GM12878 (cell line): ENCODE measurements around the gene DIDO1. TPM values are rescaled to one million over a fixed set of nuclear protein-coding genes. Genes with fewer than 3 reads are reported as not detected.

Source experiments
- ATAC-seq: fragments of 200-7000 bp; cut with Tn5 transposase; 3 replicates; pipeline ENCODE4 v1.9.1; 2020; ENCODE audit warnings: mild to moderate bottlenecking, moderate library complexity
- BruUV-seq: library from RNA; stranded (reverse); fragments of 400-500 nt; replicated peaks from 2 replicates; lab custom pipeline; 2021; lab: Mats Ljungman, UMichigan
- CTCF ChIA-PET: fragments of 300-600 bp; sonication (Branson Sonifier 250); formaldehyde crosslinking; extraction: SDS; loops from one replicate; lab custom pipeline; 2021; ENCODE audit warnings: inconsistent platforms; lab: Yijun Ruan, JAX
- POLR2A ChIA-PET: fragments of 350-600 bp; formaldehyde crosslinking; extraction: SDS; loops from one replicate; lab custom pipeline; 2021; ENCODE audit warnings: inconsistent platforms; lab: Charles Lee
- RAD21 ChIA-PET: fragments of 300-600 bp; sonication (Branson Sonifier 250); formaldehyde crosslinking; loops from one replicate; lab custom pipeline; 2023; ENCODE audit warnings: antibody characterized with exemption; ENCODE audit not compliant: unreplicated experiment; lab: Charles Lee
- SMC1A ChIA-PET: fragments of 300-600 bp; sonication (Branson Sonifier 250); formaldehyde crosslinking; loops from one replicate; lab custom pipeline; 2023; ENCODE audit not compliant: unreplicated experiment, uncharacterized antibody; lab: Charles Lee
- DNase-seq: peaks from one replicate; pipeline ENCODE4 v3.0.0-alpha.2; 2011; ENCODE audit warnings: low read depth, low spot score
- FAIRE-seq: peaks from 3 replicates; lab custom pipeline; 2011; peaks lifted over from hg19 to GRCh38; lab: Jason Lieb, UNC
- H2AFZ ChIP-seq: 2 replicates; pipeline ENCODE4 v1.6.0; 2011; ENCODE audit warnings: low read depth, low read length, control low read depth; ENCODE audit not compliant: control insufficient read depth
- H3K27ac ChIP-seq: 2 replicates; pipeline ENCODE4 v1.5.1; 2011; ENCODE audit warnings: control low read depth; ENCODE audit not compliant: control insufficient read depth, insufficient read depth
- H3K27me3 ChIP-seq, 2 experiments: replicated peaks in 1 of 2; 2 replicates each; pipeline versions ENCODE4 v1.6.0 to v1.6.1; 2011; ENCODE audit warnings: low read length in 1 of 2; ENCODE audit not compliant: control insufficient read depth in 2 of 2, insufficient read depth in 2 of 2
- H3K36me3 ChIP-seq, 2 experiments: 2 replicates each; pipeline ENCODE4 v1.5.1; 2011; ENCODE audit warnings: low read length in 1 of 2; ENCODE audit not compliant: control insufficient read depth in 2 of 2, insufficient read depth in 2 of 2
- H3K4me1 ChIP-seq: 2 replicates; pipeline ENCODE4 v1.6.1; 2011; ENCODE audit warnings: mild to moderate bottlenecking, low read length, moderate library complexity, mixed read lengths; ENCODE audit not compliant: control insufficient read depth, insufficient read depth
- H3K4me2 ChIP-seq: 2 replicates; pipeline ENCODE4 v1.6.0; 2011; ENCODE audit warnings: control low read depth; ENCODE audit not compliant: control insufficient read depth, insufficient read depth
- H3K4me3 ChIP-seq: fragments of 200-600 bp; sonication (generic); 2 replicates; pipeline ENCODE4 v1.5.1; 2016
- H3K79me2 ChIP-seq: 2 replicates; pipeline ENCODE4 v1.6.0; 2011; ENCODE audit warnings: low read length; ENCODE audit not compliant: control insufficient read depth, insufficient read depth
- H3K9ac ChIP-seq: 2 replicates; pipeline ENCODE4 v1.8.0; 2011; ENCODE audit warnings: low read length, control low read depth, mixed read lengths; ENCODE audit not compliant: control insufficient read depth, insufficient read depth
- H3K9me3 ChIP-seq: replicated peaks from 3 replicates; pipeline ENCODE4 v1.5.1; 2011; ENCODE audit warnings: mild to moderate bottlenecking, low read length; ENCODE audit not compliant: control insufficient read depth, insufficient read depth
- H4K20me1 ChIP-seq: 2 replicates; pipeline ENCODE4 v1.6.0; 2011; ENCODE audit not compliant: control insufficient read depth, insufficient read depth
- BHLHE40 ChIP-seq, 2 experiments: fragments of 450-650 bp in 1 of 2; IDR thresholded peaks; 2 replicates each; pipeline ENCODE4 v1.6.1; 2011 to 2017; ENCODE audit warnings: low read depth in 2 of 2, borderline replicate concordance in 1 of 2, improper control_type of control experiment in 1 of 2, low read length in 1 of 2, mild to moderate bottlenecking in 1 of 2
- CBX5 ChIP-seq: sonication (generic); IDR thresholded peaks from 2 replicates; pipeline ENCODE4 v1.6.1; 2016; ENCODE audit warnings: low read depth, moderate library complexity, mild to moderate bottlenecking, inconsistent platforms
- CHD2 ChIP-seq: IDR thresholded peaks from 2 replicates; pipeline ENCODE4 v1.6.1; 2011; ENCODE audit warnings: low read depth, low read length, improper control_type of control experiment, borderline replicate concordance
- CREM ChIP-seq: IDR thresholded peaks from 2 replicates; pipeline ENCODE4 v1.6.1; 2014; ENCODE audit warnings: antibody characterized with exemption, low read depth
- DPF2 ChIP-seq: fragments of 450-650 bp; IDR thresholded peaks from 2 replicates; pipeline ENCODE4 v1.6.1; 2017; ENCODE audit warnings: mild to moderate bottlenecking
- EZH2 ChIP-seq: IDR thresholded peaks from 2 replicates; pipeline ENCODE4 v1.6.1; 2012; ENCODE audit warnings: low read depth, mild to moderate bottlenecking, control low read depth, inconsistent platforms, low read length, borderline replicate concordance; ENCODE audit not compliant: control insufficient read depth
- GATAD2B ChIP-seq: fragments of 450-650 bp; conservative IDR thresholded peaks from 2 replicates; pipeline ENCODE4 v1.6.1; 2017; ENCODE audit warnings: low read depth, mild to moderate bottlenecking, moderate library complexity
- IKZF1 ChIP-seq: fragments of 450-650 bp; conservative IDR thresholded peaks from 2 replicates; pipeline ENCODE4 v1.6.1; 2017; ENCODE audit warnings: antibody characterized with exemption, mild to moderate bottlenecking
- JUND ChIP-seq: IDR thresholded peaks from 2 replicates; pipeline ENCODE4 v1.6.1; 2012; ENCODE audit warnings: low read depth, mild to moderate bottlenecking, low read length, improper control_type of control experiment, moderate library complexity
- KLF5 ChIP-seq: fragments of 450-650 bp; IDR thresholded peaks from 2 replicates; pipeline ENCODE4 v1.6.1; 2014; ENCODE audit warnings: mild to moderate bottlenecking; ENCODE audit not compliant: partially characterized antibody
- MEF2A ChIP-seq: IDR thresholded peaks from 2 replicates; pipeline ENCODE4 v1.6.1; 2011; ENCODE audit warnings: low read depth, mild to moderate bottlenecking, low read length, moderate library complexity; ENCODE audit not compliant: insufficient read depth
- RCOR1 ChIP-seq: conservative IDR thresholded peaks from 2 replicates; pipeline ENCODE4 v1.6.1; 2012; ENCODE audit warnings: low read depth, low read length, improper control_type of control experiment
- SP1 ChIP-seq: IDR thresholded peaks from one replicate; pipeline ENCODE4 v1.6.1; 2011; ENCODE audit warnings: low read depth, low read length
- WGBS: methylation state at CpG from one replicate; pipeline ENCODE4 v1.1.6; 2016; ENCODE audit warnings: low lambda C conversion rate; ENCODE audit not compliant: insufficient replicate concordance, insufficient coverage; ENCODE audit errors: missing lambda C conversion rate; 5-methylcytosine and 5-hydroxymethylcytosine counted together
- in situ Hi-C: fragments of 300-500 bp; cut with MboI; formaldehyde crosslinking; loops from 9 replicates; pipeline ENCODE4 v1.14.3; 2018; ENCODE audit warnings: mixed read lengths
- intact Hi-C: fragments of 100-400 bp; cut with micrococcal nuclease; formaldehyde crosslinking; loops from one replicate; pipeline ENCODE4 v1.14.2; 2022; ENCODE audit not compliant: unreplicated experiment
- polyA plus RNA-seq, 11 experiments: library from polyadenylated mRNA; depleted of rRNA in 4 of 11; unstranded in 6 of 11; stranded (reverse) in 5 of 11; fragments of >200 nt; fragmentation: Nextera tagmentation in 4 of 11; fragmentation: Illumina TruSeq in 1 of 11; extraction: Ambion mirVana in 4 of 11; extraction: Trizol in 1 of 11; gene quantifications; 1 replicate in 1 of 11; 2 replicates in 10 of 11; pipeline versions ENCODE4 v1.2.1 to v1.2.3, GENCODE V29; 2011 to 2016; ENCODE audit warnings: inconsistent platforms in 2 of 11, missing spikeins in 2 of 11, low read depth in 1 of 11
- total RNA-seq, 4 experiments: library from RNA; depleted of rRNA in 3 of 4; stranded (reverse); fragments of >200 nt in 3 of 4; fragmentation: Illumina TruSeq in 1 of 4; extraction: Trizol in 1 of 4; gene quantifications; 2 replicates each; pipeline versions ENCODE4 v1.2.1 to v1.2.3, GENCODE V29; 2013 to 2021
- TF ChIP-seq, protein P1 (sequence below): IDR thresholded peaks from 2 replicates; pipeline ENCODE4 v1.6.1; 2011; ENCODE audit warnings: low read depth, mild to moderate bottlenecking, low read length, moderate library complexity, borderline replicate concordance; ENCODE audit errors: extremely low read depth

Gene DIDO1
- total and polyA plus RNA-seq, 10 of the 15 experiments (the other 5 are each of a cell fraction or from before 2014, with no cell fraction given) = 5.5 to 56.4 (median 38.4) TPM

DNA sequence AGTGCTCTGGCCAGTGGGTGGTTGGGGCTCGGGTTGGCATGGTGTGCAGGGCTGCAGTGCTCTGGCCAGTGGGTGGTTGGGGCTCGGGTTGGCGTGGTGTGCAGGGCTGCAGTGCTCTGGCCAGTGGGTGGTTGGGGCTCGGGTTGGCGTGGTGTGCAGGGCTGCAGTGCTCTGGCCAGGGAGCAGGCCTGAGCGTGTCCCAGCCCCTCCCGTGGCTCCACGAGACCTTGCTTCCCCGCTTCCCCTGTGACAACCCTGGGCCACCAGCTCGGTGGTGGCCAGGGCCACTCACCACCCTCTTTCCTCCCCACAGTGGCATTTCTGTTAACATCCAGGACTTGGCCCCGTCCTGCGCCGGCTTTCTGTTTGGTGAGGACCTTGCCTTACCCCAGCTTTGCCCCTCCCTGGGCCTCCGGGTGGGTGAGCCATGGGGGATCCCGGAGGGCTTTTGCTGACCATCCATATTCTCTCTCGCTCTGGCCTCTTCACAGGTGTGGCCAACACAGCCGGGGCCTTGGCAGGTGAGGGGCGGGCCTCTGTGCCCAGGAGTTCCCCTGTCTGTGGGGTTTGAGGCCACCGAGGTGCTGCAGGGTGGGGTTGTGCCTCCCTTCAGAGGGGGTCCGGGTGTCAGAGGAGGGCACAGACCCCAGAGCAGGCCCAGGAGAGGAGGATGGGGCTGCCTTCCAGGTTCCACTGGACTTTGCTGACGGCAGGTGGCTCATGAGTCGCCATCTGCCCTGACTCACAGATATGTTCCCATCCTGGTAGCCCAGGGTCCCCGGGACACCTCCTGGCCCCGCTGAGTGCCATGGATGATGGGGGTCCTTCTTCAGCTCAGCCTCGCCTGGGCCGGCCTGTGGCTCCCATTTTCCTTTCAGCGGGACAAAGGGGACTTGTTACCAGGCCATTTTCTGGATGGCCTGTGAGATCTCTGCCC lies 40.2 kb upstream of the DIDO1 start (continued):
- TF ChIP-seq MEF2A (no peak), SP1 (no peak), CHD2 (no peak), RCOR1 (no peak), BHLHE40 (IDR thresholded peaks at IDR 0.05; ENCODE audit: borderline replicate concordance in 1 of 2, low read depth in 2 of 2, low read length in 1 of 2) (no peak)

DNA sequence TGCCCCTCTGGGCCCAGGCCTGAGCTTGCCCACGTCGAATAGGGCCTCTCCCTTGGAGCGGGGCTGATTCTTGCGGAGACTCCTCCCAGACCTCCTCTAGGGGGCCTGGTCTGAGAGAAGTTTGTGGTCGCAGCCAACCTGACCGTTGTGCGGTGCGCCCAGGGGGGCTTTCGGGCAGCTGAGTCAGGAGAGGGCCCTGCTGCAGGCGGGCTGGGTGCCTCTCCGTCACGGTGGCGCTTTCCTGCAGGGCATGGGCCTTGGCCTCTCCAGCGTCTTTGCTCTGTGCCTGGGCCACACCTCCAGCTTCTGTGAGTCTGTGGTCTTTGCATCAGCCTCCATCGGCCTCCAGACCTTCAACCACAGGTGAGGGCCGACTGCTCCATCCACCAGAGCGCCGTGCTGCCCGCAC lies 39.1 kb upstream of the DIDO1 start:
- ATAC-seq = no peak
- Histone ChIP-seq H3K27ac (no peak overlapping the region), H3K9me3 (no peaks in the 10 kb centered on the region)

More for the DNA sequence above, 39.1 kb upstream of the DIDO1 start:
- ChIA-PET SMC1A (no interaction called here), POLR2A (no interaction called here), RAD21 (no interaction called here), CTCF (no interaction called here)
- TF ChIP-seq GATAD2B (no peak), KLF5 (no peak), EZH2 (no peak), DPF2 (no peak), CREM (no peak), JUND (no peak), CBX5 (no peak), IKZF1 (no peak)
- TF ChIP-seq, protein P1, sequence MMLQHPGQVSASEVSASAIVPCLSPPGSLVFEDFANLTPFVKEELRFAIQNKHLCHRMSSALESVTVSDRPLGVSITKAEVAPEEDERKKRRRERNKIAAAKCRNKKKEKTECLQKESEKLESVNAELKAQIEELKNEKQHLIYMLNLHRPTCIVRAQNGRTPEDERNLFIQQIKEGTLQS = no peak
- Histone ChIP-seq H4K20me1 (no peaks in the 10 kb centered on the region), H3K27me3 (no peaks in the 10 kb centered on the region), H3K4me1 (no peaks in the 10 kb centered on the region), H3K4me2 (no peak overlapping the region), H3K4me3 (no peak overlapping the region), H2AFZ (no peak overlapping the region), H3K79me2 (no peaks in the 10 kb centered on the region), H3K36me3 (peaks cover 12 to 16% of the 10 kb centered on the region in 2 experiments; a peak in 3 of 4 replicates), H3K9ac (no peak overlapping the region)
- in situ Hi-C loops = no loop called here
- intact Hi-C loops = no loop called here
- no peak for DNase-seq
- no peak for FAIRE-seq
- whole genome bisulfite sequencing = 93% methylated on average over 12 of the region's 19 CpGs
- no TSS peak for BruUV-seq
